Esophagus squamous epithelium (tissue), 4 donors: ENCODE data around the gene ERVV-1.

Source experiments
- CTCF ChIP-seq, 6 experiments: fragments of 450-650 bp in 4 of 6; fragments of 200-600 bp in 2 of 6; sonication (generic) in 2 of 6; IDR thresholded peaks; one replicate each; pipeline ENCODE4 v1.5.1; 2016 to 2019; ENCODE audit warnings: antibody characterized with exemption in 6 of 6, mild to moderate bottlenecking in 4 of 6, moderate library complexity in 4 of 6
- POLR2A ChIP-seq, 4 donors: fragments of 450-650 bp; IDR thresholded peaks; one replicate each; pipeline ENCODE4 v1.6.1; 2017; ENCODE audit warnings: antibody characterized with exemption in 4 of 4, mild to moderate bottlenecking in 4 of 4, moderate library complexity in 3 of 4

GRCh38 chr19:53012006-53012405 is 1.7 kb upstream of the ERVV-1 start:
- no peak for TF ChIP-seq CTCF (IDR thresholded peaks at IDR 0.05)
- no peak for TF ChIP-seq POLR2A (IDR thresholded peaks at IDR 0.05)
